ENCODE measurements around the gene ARHGEF19. TPM values are rescaled to one million over a fixed set of nuclear protein-coding genes. Genes with fewer than 3 reads are reported as not detected.
"Not testable (repeated sequence)": the region's sequence is repeated elsewhere in the genome, so short reads cannot be mapped to it uniquely, and the experiment has no call there.

The ARHGEF19 gene
- total RNA-seq, 6 experiments from 2014 or later, result 5.5 to 9.0 (median 7.2) TPM

DNA sequence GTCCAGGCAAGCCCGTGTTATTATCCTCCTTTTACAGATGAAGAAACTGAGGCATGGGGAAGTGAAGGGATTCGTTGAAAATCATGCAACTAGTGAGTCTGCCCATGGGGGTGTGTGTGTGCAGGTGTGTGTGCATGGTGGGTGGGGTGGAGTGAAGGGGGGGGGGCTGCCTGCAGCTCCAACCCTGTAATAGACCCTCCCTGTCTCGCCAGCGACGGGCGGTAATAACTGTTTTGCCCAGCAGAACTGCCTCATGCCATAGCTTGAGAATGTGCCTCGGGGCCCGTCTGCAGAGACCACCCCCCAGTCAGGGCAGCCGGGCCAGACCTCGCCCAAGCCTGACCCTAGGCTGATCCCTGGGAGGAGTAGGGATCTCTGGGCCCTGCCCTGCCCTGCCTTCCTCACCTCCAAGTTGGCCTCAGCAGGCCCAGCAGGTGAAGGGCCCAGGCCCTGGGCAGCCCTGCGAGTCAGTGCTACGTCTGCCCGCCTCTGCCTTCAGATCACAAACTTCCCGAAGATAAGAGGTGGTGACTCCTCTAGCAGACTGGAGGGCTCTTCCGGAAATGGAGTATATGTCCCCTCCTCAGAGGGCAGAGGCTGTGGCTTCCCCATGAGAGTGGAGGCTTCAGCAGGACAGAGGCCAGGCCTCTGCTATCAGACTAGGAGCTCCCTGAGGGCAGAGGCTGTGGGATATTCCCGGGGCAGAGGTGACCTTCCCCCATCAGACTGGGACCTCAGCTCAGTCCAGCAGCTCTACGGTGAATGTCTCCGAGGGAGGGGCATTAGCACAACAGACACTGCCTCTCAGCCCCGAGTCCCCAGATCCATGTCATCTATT is 40.9 kb downstream of the ARHGEF19 start:
- DNase-seq, result no peak
- TF ChIP-seq, protein P1, sequence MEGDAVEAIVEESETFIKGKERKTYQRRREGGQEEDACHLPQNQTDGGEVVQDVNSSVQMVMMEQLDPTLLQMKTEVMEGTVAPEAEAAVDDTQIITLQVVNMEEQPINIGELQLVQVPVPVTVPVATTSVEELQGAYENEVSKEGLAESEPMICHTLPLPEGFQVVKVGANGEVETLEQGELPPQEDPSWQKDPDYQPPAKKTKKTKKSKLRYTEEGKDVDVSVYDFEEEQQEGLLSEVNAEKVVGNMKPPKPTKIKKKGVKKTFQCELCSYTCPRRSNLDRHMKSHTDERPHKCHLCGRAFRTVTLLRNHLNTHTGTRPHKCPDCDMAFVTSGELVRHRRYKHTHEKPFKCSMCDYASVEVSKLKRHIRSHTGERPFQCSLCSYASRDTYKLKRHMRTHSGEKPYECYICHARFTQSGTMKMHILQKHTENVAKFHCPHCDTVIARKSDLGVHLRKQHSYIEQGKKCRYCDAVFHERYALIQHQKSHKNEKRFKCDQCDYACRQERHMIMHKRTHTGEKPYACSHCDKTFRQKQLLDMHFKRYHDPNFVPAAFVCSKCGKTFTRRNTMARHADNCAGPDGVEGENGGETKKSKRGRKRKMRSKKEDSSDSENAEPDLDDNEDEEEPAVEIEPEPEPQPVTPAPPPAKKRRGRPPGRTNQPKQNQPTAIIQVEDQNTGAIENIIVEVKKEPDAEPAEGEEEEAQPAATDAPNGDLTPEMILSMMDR (IDR thresholded peaks at IDR 0.05), result no peak
- Mint-ChIP-seq H3K27me3 (ENCODE audit: insufficient read depth) (peaks cover 8% of the 10 kb centered on the region; the same call in 1 of the 2 replicates), H3K36me3 (ENCODE audit: low read depth) (no peaks in the 10 kb centered on the region), H3K4me1 (ENCODE audit: low read depth) (peaks cover 38% of the 10 kb centered on the region), H3K27ac (no peak overlapping the region), H3K9me3 (no peaks in the 10 kb centered on the region), H3K4me3 (no peak overlapping the region)

DNA sequence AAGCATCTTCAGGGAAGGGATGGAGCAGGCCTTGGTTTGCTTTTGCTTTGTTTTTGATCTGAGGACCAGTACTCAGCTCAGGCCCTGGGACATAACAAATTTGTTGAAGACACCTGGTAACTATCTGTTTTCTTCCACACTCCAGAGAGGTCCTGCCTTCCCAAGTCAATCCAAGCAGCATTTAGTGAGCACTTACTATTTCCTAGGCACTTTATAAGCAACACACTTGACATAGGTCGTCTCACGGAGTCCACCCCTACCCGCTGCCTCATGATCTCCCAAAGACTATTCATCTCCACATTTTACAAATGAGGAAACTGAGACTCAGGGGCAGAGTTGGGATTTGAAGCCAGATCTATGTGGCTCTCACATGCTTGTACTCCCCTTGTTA is 42.2 kb downstream of the ARHGEF19 start:
- Mint-ChIP-seq H3K4me3 (no peak overlapping the region), H3K4me1 (ENCODE audit: low read depth) (peaks cover 30% of the 10 kb centered on the region), H3K36me3 (ENCODE audit: low read depth) (no peaks in the 10 kb centered on the region), H3K27ac (no peak overlapping the region), H3K27me3 (ENCODE audit: insufficient read depth) (peaks cover 10% of the 10 kb centered on the region; the same call in 1 of the 2 replicates), H3K9me3 (no peaks in the 10 kb centered on the region)
- TF ChIP-seq, protein P1 (IDR thresholded peaks at IDR 0.05), result no peak
- no peak for DNase-seq

DNA sequence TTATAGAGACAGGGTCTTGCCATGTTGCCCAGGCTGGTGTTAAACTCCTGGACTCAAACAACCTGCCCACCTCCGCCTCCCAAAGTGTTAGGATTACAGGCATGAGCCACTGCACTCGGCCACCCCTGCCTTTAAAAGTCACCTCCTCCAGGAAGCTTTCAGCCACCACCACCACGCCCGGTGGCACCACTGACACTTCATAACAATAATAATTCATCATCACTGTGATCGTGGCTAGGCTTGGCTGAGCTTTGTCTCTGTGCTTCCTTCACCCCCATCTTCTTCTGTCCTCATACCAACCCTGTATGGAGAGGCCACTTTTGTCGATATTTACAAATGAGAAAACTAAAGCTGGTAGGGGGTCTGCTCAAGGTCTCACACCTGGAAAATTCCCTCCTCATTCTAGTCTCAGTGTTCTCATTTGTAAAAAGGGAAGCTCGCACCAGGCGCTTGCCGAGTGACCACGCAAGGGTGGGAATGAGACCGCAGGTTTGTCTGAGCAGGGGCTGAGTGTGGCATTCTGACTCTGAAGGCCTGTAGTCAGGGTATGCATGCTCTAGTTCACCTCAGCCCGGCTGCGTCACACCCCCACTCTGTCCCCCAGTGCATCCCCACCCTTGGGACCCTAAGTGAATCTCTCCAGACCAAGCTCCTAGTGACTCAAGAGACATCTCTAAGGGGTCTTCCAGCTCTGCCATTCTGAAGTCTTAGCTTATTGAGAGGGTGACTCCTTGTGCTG is 43.7 kb downstream of the ARHGEF19 start:
- DNase-seq, result no peak
- Mint-ChIP-seq H3K36me3 (ENCODE audit: low read depth) (no peaks in the 10 kb centered on the region), H3K4me1 (ENCODE audit: low read depth) (peaks cover 34% of the 10 kb centered on the region), H3K27me3 (ENCODE audit: insufficient read depth) (peaks cover 10% of the 10 kb centered on the region; the same call in 1 of the 2 replicates), H3K9me3 (no peaks in the 10 kb centered on the region), H3K27ac (no peak overlapping the region), H3K4me3 (peak overlapping the region; percentile 39; the same call in 1 of the 2 replicates)
- TF ChIP-seq, protein P1 (IDR thresholded peaks at IDR 0.05), result no peak

DNA sequence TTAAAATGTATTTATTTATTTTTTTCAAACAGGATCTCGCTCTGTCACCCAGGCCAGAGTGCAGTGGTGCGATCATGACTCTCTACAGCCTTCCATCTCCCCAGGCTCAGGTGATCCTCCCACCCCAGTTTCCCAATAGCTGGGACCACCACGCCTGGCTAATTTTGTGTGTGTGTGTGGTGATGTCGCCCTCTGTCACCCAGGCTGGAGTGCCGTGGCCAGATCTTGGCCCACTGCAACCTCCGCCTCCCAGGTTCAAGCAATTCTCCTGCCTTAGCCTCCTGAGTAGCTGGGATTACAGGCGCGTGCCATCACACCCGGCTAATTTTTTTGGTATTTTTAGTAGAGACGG is 44.3 kb downstream of the ARHGEF19 start:
- not testable (repeated sequence) for H3K9me3 Mint-ChIP-seq; H3K27me3 Mint-ChIP-seq (ENCODE audit: insufficient read depth); H3K36me3 Mint-ChIP-seq (ENCODE audit: low read depth); DNase-seq; H3K27ac Mint-ChIP-seq
- peak overlapping the region; percentile 39 for H3K4me3 Mint-ChIP-seq
- H3K4me1 Mint-ChIP-seq (ENCODE audit: low read depth), result peaks cover 31% of the 10 kb centered on the region

DNA sequence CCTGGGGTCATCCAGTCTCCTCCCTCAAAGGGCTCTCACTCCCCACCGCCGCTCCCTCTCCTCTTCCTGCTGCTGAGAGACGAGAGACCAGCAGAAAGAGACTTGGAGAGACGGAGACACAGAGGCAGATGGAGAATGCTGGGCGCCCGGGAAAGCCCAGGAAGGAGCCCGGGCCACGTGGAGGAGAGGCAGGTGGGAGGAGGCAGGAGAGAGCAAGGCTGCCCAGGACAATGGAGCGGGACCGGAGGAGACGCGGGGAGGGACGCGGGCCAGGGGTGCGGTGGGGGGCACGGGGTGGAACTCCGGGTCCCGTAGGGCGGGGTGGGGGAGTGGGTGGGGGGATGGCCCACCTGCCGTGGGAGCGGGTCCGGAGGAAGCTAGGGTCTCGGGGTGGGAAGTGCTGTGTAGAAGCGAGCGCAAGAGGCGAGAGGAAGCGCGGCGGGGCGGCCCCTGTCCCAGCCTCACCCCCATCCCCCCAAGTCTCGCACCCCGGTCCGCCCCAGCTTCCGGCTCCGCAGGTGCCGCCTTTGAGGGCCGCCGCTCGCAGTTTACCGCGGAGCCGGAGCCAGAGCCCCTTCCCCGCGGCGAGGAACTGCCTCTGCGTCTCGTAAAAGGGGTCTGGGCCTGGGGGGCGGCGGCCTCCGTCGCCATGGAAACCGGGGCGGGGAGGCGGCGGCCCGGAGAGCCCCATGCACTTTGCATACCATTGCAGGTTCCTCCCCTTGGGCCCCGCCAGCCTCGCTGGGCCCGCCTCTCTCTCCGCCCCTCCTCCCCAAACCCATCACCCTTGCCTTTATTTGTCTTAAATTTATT is 44.9 kb downstream of the ARHGEF19 start:
- no peak for DNase-seq
- Mint-ChIP-seq H3K27ac (peak overlapping the region; percentile 36), H3K27me3 (ENCODE audit: insufficient read depth) (peaks cover 10% of the 10 kb centered on the region; the same call in 1 of the 2 replicates), H3K4me1 (ENCODE audit: low read depth) (peaks cover 25% of the 10 kb centered on the region), H3K9me3 (no peaks in the 10 kb centered on the region), H3K4me3 (peak overlapping the region; percentile 24; the same call in 1 of the 2 replicates), H3K36me3 (ENCODE audit: low read depth) (no peaks in the 10 kb centered on the region)
- TF ChIP-seq, protein P1 (IDR thresholded peaks at IDR 0.05), result no peak

Data from HFFc6 (cell line).